H9 (cell line): ENCODE data around the gene FAM78B. TPM values are rescaled to one million over a fixed set of nuclear protein-coding genes. Genes with fewer than 3 reads are reported as not detected.

ENCODE experiments used
- DNase-seq: peaks from one replicate; pipeline ENCODE4 v3.0.0-alpha.2; 2017
- H2AFZ ChIP-seq: one replicate; pipeline ENCODE4 v1.6.1; 2013; ENCODE audit warnings: mild to moderate bottlenecking, low read length, control low read depth, moderate library complexity
- H2AK5ac ChIP-seq: 2 replicates; pipeline ENCODE4 v1.6.1; 2013; ENCODE audit warnings: low read length, control low read depth, mixed read lengths; ENCODE audit not compliant: insufficient read length
- H2BK120ac ChIP-seq: one replicate; pipeline ENCODE4 v1.6.1; 2013; ENCODE audit warnings: low read depth, mild to moderate bottlenecking, low read length, control low read depth, inconsistent platforms; ENCODE audit not compliant: poor library complexity, severe bottlenecking
- H2BK12ac ChIP-seq: 2 replicates; pipeline ENCODE4 v1.6.1; 2013; ENCODE audit warnings: low read length, control low read depth, mixed read lengths, low read depth; ENCODE audit not compliant: insufficient read length
- H2BK15ac ChIP-seq: 2 replicates; pipeline ENCODE4 v1.6.1; 2013; ENCODE audit warnings: low read depth, low read length, control low read depth
- H2BK20ac ChIP-seq: one replicate; pipeline ENCODE4 v1.6.1; 2013; ENCODE audit warnings: low read depth, mild to moderate bottlenecking, low read length, control low read depth, inconsistent platforms; ENCODE audit not compliant: poor library complexity, severe bottlenecking
- H2BK5ac ChIP-seq: 2 replicates; pipeline ENCODE4 v1.6.1; 2013; ENCODE audit warnings: low read length, control low read depth, mixed read lengths; ENCODE audit not compliant: insufficient read length
- H3K14ac ChIP-seq: 2 replicates; pipeline ENCODE4 v1.6.1; 2013; ENCODE audit warnings: low read length, control low read depth; ENCODE audit not compliant: insufficient read depth
- H3K18ac ChIP-seq: 2 replicates; pipeline ENCODE4 v1.6.1; 2013; ENCODE audit warnings: low read depth, mild to moderate bottlenecking, mixed read lengths, low read length, control low read depth; ENCODE audit not compliant: insufficient read length
- H3K23ac ChIP-seq: 2 replicates; pipeline ENCODE4 v1.6.1; 2013; ENCODE audit warnings: low read length, control low read depth, mixed read lengths, low read depth; ENCODE audit not compliant: insufficient read length
- H3K23me2 ChIP-seq: 2 replicates; pipeline ENCODE4 v1.6.1; 2013; ENCODE audit warnings: low read depth, mild to moderate bottlenecking, mixed read lengths, low read length, control low read depth; ENCODE audit not compliant: insufficient read length, poor library complexity, severe bottlenecking
- H3K27ac ChIP-seq: 2 replicates; pipeline ENCODE4 v1.5.1; 2013; ENCODE audit warnings: low read length, control low read depth, mixed read lengths, low read depth; ENCODE audit not compliant: insufficient read length
- H3K27me3 ChIP-seq: 2 replicates; pipeline ENCODE4 v1.6.1; 2013; ENCODE audit warnings: low read length, control low read depth, inconsistent platforms; ENCODE audit not compliant: insufficient read depth
- H3K4ac ChIP-seq: 2 replicates; pipeline ENCODE4 v1.6.1; 2013; ENCODE audit warnings: low read depth, mild to moderate bottlenecking, control low read depth, inconsistent platforms, low read length, moderate library complexity
- H3K4me1 ChIP-seq: 2 replicates; pipeline ENCODE4 v1.6.1; 2013; ENCODE audit warnings: low read length, control low read depth, inconsistent platforms; ENCODE audit not compliant: insufficient read depth
- H3K4me2 ChIP-seq: 2 replicates; pipeline ENCODE4 v1.6.1; 2013; ENCODE audit warnings: low read length, control low read depth, mixed read lengths; ENCODE audit not compliant: insufficient read length, insufficient read depth
- H3K56ac ChIP-seq: 2 replicates; pipeline ENCODE4 v1.6.1; 2013; ENCODE audit warnings: low read depth, mild to moderate bottlenecking, mixed read lengths, low read length, control low read depth; ENCODE audit not compliant: insufficient read length
- H3K79me1 ChIP-seq: 2 replicates; pipeline ENCODE4 v1.6.1; 2013; ENCODE audit warnings: low read depth, mild to moderate bottlenecking, moderate library complexity, low read length, control low read depth, inconsistent platforms; ENCODE audit not compliant: insufficient read depth, poor library complexity, severe bottlenecking
- H3K79me2 ChIP-seq: 2 replicates; pipeline ENCODE4 v1.6.1; 2013; ENCODE audit warnings: low read length, control low read depth, inconsistent platforms; ENCODE audit not compliant: insufficient read depth
- H3K9ac ChIP-seq: 2 replicates; pipeline ENCODE4 v1.6.1; 2013; ENCODE audit warnings: low read length, control low read depth, mixed read lengths; ENCODE audit not compliant: insufficient read length; ENCODE audit errors: extremely low read depth
- H3K9me3 ChIP-seq: one replicate; pipeline ENCODE4 v1.6.1; 2013; ENCODE audit warnings: low read depth, low read length, inconsistent platforms; ENCODE audit not compliant: control insufficient read depth
- H3T11ph ChIP-seq: one replicate; pipeline ENCODE4 v1.6.1; 2013; ENCODE audit warnings: mild to moderate bottlenecking, low read length, control low read depth, inconsistent platforms
- H4K20me1 ChIP-seq: one replicate; pipeline ENCODE4 v1.6.1; 2013; ENCODE audit not compliant: control insufficient read depth, insufficient read length, insufficient read depth
- H4K5ac ChIP-seq: 2 replicates; pipeline ENCODE4 v1.6.1; 2013; ENCODE audit warnings: low read depth, mild to moderate bottlenecking, mixed read lengths, low read length, control low read depth; ENCODE audit not compliant: insufficient read length
- H4K8ac ChIP-seq: replicated peaks from 2 replicates; pipeline ENCODE4 v1.6.1; 2013; ENCODE audit warnings: low read length, control low read depth, mixed read lengths, low read depth; ENCODE audit not compliant: insufficient read length
- H4K91ac ChIP-seq: 2 replicates; pipeline ENCODE4 v1.6.1; 2013; ENCODE audit warnings: low read depth, mild to moderate bottlenecking, moderate library complexity, mixed read lengths, low read length, control low read depth; ENCODE audit not compliant: insufficient read length
- H3K27ac Mint-ChIP-seq, 3 experiments: 2 replicates in 2 of 3; 3 replicates in 1 of 3; pipeline ENCODE4 v1.8.0; 2020 to 2021; ENCODE audit warnings: mixed read lengths in 3 of 3, mild to moderate bottlenecking in 1 of 3, moderate library complexity in 1 of 3
- H3K27me3 Mint-ChIP-seq: 2 replicates; pipeline ENCODE4 v1.8.0; 2021; ENCODE audit warnings: low read depth, mild to moderate bottlenecking, moderate library complexity, mixed read lengths
- H3K36me3 Mint-ChIP-seq, 3 experiments: 2 replicates in 2 of 3; 3 replicates in 1 of 3; pipeline ENCODE4 v1.8.0; 2020 to 2021; ENCODE audit warnings: low read depth in 3 of 3, mixed read lengths in 3 of 3; ENCODE audit not compliant: insufficient read depth in 1 of 3
- H3K4me1 Mint-ChIP-seq, 2 experiments: 2 replicates each; pipeline ENCODE4 v1.8.0; 2020; ENCODE audit warnings: mixed read lengths in 2 of 2
- H3K4me3 Mint-ChIP-seq, 2 experiments: 2 replicates in 1 of 2; 3 replicates in 1 of 2; pipeline ENCODE4 v1.8.0; 2020 to 2021; ENCODE audit warnings: mild to moderate bottlenecking in 2 of 2, mixed read lengths in 2 of 2, moderate library complexity in 1 of 2
- H3K9me3 Mint-ChIP-seq, 2 experiments: 2 replicates in 1 of 2; 3 replicates in 1 of 2; pipeline ENCODE4 v1.8.0; 2020; ENCODE audit warnings: mild to moderate bottlenecking in 2 of 2, mixed read lengths in 2 of 2, moderate library complexity in 1 of 2
- WGBS: extraction: QIAGEN DNeasy Blood & Tissue Kit; methylation state at CpG from one replicate; pipeline ENCODE4 v1.1.7; 2013; ENCODE audit warnings: missing lambda C conversion rate, low lambda C conversion rate, mixed read lengths; ENCODE audit not compliant: insufficient read length; ENCODE audit errors: extremely low coverage; 5-methylcytosine and 5-hydroxymethylcytosine counted together
- total RNA-seq: library from RNA; stranded (reverse); gene quantifications from 2 replicates; pipeline ENCODE4 v1.2.1, GENCODE V29; 2021
- TF ChIP-seq, protein P1 (sequence below): fragments of 200-600 bp; sonication (generic); conservative IDR thresholded peaks from 3 replicates; pipeline ENCODE4 v1.8.0; 2021; ENCODE audit warnings: antibody characterized with exemption, mild to moderate bottlenecking

The FAM78B gene
- total RNA-seq, 1 experiment from 2014 or later, result 2.3 TPM

- Histone ChIP-seq H3K4me2 (no peak overlapping the region), H4K20me1 (no peaks in the 10 kb centered on the region), H2AFZ (no peak overlapping the region), H3K9ac (no peak overlapping the region), H3T11ph (no peak overlapping the region), H3K4ac (no peak overlapping the region), H2AK5ac (no peak overlapping the region), H4K8ac (no peak overlapping the region), H3K9me3 (no peaks in the 10 kb centered on the region), H3K23ac (no peak overlapping the region), H2BK120ac (no peak overlapping the region), H2BK20ac (no peak overlapping the region), H3K27ac (no peak overlapping the region), H3K27me3 (no peaks in the 10 kb centered on the region), H3K56ac (no peak overlapping the region), H2BK15ac (no peak overlapping the region), H3K79me2 (no peaks in the 10 kb centered on the region), H3K18ac (no peak overlapping the region), H3K79me1 (no peaks in the 10 kb centered on the region), H2BK5ac (no peak overlapping the region), H4K5ac (no peak overlapping the region), H4K91ac (no peak overlapping the region), H3K4me1 (no peaks in the 10 kb centered on the region), H2BK12ac (no peak overlapping the region), H3K23me2 (no peaks in the 10 kb centered on the region), H3K14ac (no peak overlapping the region)
- no peak for DNase-seq
- no CpG with 5 or more reads among the region's 2 CpGs for WGBS
- TF ChIP-seq, protein P1, sequence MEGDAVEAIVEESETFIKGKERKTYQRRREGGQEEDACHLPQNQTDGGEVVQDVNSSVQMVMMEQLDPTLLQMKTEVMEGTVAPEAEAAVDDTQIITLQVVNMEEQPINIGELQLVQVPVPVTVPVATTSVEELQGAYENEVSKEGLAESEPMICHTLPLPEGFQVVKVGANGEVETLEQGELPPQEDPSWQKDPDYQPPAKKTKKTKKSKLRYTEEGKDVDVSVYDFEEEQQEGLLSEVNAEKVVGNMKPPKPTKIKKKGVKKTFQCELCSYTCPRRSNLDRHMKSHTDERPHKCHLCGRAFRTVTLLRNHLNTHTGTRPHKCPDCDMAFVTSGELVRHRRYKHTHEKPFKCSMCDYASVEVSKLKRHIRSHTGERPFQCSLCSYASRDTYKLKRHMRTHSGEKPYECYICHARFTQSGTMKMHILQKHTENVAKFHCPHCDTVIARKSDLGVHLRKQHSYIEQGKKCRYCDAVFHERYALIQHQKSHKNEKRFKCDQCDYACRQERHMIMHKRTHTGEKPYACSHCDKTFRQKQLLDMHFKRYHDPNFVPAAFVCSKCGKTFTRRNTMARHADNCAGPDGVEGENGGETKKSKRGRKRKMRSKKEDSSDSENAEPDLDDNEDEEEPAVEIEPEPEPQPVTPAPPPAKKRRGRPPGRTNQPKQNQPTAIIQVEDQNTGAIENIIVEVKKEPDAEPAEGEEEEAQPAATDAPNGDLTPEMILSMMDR, result no peak
- H3K27me3 Mint-ChIP-seq, result peaks cover 2% of the 10 kb centered on the region; the same call in 1 of the 2 replicates
- no peaks in the 10 kb centered on the region; a peak in 1 of 5 replicates for H3K9me3 Mint-ChIP-seq
- no peaks in the 10 kb centered on the region for H3K36me3 Mint-ChIP-seq
- H3K4me3 Mint-ChIP-seq, result no peak overlapping the region; a peak in 1 of 5 replicates
- no peak overlapping the region; a peak in 1 of 7 replicates for H3K27ac Mint-ChIP-seq
- peaks cover 2 to 3% of the 10 kb centered on the region in 2 experiments; a peak in 1 of 4 replicates for H3K4me1 Mint-ChIP-seq
These were observed 13.8 kb downstream of the FAM78B start for GRCh38 chr1:166152978-166153377.
